ENCODE results near the gene TGM6.

DNA sequence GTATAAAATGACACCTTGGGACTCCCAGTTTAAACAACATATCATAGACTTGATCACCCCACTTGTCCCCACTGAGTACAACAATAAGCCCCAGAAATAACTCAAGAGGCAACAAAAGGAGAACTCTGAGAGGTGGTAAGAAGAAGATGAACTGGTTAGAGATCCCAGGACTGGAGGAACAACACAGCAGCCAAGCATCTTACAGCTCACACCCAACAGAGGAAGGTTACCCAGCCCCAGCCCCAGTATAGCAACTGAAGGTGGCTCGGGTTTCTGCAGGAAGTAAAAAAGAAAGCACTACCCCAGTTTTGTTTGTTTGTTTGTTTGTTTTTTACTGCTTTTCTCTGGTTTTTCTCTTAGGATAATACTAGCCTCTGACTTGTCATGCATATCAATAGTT is 17.1 kb upstream of the TGM6 start:
- no peak for TF ChIP-seq CTCF (IDR thresholded peaks at IDR 0.05 in 8 of 11, conservative IDR thresholded peaks at IDR 0.05 in 3 of 11)
- TF ChIP-seq POLR2A (IDR thresholded peaks at IDR 0.05) = no peak
- no peak for TF ChIP-seq POLR2AphosphoS5 (IDR thresholded peaks at IDR 0.05)

All from spleen (tissue), 7 donors.